ENCODE measurements around the gene ABHD2.
"Not testable (repeated sequence)": the region's sequence is repeated elsewhere in the genome, so short reads cannot be mapped to it uniquely, and the experiment has no call there.

ABHD2 gene, protein sequence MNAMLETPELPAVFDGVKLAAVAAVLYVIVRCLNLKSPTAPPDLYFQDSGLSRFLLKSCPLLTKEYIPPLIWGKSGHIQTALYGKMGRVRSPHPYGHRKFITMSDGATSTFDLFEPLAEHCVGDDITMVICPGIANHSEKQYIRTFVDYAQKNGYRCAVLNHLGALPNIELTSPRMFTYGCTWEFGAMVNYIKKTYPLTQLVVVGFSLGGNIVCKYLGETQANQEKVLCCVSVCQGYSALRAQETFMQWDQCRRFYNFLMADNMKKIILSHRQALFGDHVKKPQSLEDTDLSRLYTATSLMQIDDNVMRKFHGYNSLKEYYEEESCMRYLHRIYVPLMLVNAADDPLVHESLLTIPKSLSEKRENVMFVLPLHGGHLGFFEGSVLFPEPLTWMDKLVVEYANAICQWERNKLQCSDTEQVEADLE

DNA sequence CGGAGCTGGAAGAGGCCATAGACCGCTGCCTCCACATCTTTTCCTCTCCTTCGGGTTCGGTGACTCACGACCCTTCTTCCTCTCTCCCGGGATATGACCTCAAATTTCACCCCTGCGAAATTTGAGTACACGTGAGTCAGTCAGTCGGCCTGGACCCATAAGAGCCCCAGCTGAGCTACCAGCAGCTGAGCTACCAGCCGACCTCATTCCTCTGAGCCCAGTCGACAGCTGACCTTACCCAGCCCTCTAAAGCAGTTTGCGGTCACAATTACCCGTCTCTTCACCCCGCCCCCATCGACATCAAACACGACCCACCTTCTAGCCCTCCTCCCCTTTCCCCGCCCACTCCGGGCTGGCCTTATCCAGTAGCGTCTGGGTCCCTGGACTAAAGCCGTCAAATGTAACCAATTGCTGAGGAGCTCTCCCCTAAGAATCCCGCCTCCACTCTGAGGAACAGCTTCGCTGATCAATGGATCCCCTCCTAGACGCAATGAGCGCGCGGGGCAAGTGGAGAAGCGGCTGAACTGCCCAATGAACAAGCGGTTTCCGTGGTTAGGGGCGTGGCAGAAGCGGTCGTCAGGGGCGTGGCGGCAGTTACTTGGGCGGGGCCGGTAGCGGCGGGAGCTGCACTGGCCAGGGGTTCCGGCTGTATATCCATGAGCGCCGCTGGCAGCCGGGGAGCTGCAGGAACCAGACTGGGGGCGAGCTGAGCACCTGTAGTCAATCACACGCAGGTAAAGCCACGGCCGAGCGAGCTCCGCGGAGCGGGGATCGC, at the start of gene ABHD2:
ABHD2 (plus strand) TSS at position 627 of the 775 bp plus-strand sequence. CDS start 27,872 bp downstream, outside the sequence.
- DNase-seq: peak; percentile 99

DNA sequence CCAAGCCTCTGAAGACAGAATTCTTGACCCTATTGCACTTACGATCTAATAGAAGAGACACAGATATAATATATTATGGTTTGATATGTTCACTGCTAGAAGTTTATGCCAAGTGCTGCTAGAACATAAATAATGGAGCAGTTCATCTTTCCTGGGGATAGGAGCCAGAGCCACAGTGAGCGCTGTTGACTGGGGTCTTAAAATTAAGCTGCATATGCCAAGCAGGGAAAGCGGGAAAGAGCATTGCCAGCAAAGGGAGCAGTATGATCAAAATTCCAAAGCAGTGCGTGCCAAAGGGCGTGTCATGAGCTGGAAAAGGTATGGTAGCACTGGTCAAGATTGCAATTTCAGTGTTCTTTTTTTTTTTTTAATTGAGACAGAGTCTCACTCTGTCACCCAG, 49.1 kb upstream of the ABHD2 start:
- DNase-seq: no peak

GRCh38 chr15:89041507-89041906, 46.7 kb upstream of the ABHD2 start:
- no peak for DNase-seq

DNA sequence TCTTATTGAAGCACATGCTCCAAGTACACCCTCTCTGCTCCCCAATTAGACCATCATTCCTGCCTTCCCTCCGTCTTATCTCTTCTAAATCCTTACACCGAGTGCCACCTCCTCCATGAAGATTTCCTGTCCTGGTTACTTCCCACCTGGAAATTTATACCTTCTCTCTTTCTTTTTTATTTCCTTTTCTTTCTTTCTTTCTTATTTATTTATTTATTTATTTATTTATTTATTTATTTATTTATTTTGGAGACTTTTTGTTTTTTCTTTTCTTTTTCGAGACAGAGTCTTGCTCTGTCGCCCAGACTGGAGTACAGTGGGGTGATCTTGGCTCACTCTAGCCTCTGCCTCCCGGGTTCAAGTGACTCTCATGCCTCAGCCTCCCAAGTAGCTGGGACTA, 45.9 kb upstream of the ABHD2 start:
- no peak for DNase-seq

DNA sequence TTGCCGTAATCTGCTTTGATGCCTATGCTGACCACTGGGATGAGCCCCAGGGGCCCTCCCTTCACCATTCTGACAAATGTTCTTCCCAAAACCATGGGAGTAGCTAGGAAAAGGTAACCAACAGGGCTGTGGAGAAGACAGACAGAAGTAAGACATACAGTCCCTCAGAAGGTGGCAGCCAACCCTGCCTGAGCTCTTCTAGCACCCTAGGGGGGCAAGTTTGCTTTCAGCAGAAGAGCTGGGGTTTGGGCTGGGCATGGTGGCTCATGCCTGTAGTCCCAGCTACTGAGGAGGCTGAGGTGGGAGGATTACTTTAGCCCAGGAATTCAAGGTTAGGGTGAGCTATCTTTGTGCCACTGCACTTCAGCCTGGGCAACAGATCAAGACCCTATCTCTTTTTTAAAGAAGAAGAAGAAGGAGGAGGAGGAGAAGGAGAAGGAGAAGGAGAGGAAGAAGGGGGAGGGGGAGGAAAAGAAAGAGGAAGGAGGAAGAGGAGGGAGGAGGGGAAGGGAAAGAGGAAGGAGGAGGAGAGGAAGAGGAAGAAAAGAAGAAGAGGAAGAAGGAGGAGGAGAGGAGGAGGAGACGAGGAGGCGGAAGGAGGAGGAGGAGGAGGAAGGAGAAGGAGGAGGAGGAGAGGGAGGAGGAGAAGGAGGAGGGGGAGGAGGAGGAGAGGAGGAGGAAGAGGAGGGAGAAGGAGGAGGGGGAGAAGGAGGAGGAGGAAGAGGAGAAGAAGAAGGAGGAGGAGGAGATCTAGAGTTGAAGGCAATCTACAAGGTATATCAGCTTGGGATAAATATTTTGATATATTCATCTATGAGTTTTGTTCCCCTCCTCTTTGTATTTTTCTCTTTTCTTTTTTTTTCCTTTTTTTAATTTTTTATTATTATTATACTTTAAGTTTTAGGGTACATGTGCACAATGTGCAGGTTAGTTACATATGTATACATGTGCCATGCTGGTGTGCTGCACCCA, 44.9 kb upstream of the ABHD2 start:
- DNase-seq: no peak

DNA sequence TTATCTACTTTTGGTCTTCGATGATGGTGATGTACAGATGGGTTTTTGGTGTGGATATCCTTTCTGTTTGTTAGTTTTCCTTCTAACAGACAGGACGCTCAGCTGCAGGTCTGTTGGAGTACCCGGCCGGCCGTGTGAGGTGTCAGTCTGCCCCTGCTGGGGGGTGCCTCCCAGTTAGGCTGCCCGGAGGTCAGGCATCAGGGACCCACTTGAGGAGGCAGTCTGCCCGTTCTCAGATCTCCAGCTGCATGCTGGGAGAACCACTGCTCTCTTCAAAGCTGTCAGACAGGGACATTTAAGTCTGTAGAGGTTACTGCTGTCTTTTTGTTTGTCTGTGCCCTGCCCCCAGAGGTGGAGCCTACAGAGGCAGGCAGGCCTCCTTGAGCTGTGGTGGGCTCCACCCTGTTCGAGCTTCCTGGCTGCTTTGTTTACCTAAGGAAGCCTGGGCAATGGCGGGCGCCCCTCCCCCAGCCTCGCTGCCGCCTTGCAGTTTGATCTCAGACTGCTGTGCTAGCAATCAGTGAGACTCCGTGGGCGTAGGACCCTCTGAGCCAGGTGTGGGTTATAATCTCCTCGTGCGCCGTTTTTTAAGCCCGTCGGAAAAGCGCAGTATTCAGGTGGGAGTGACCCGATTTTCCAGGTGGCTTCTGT, 39.1 kb upstream of the ABHD2 start:
- DNase-seq: not testable (repeated sequence)

DNA sequence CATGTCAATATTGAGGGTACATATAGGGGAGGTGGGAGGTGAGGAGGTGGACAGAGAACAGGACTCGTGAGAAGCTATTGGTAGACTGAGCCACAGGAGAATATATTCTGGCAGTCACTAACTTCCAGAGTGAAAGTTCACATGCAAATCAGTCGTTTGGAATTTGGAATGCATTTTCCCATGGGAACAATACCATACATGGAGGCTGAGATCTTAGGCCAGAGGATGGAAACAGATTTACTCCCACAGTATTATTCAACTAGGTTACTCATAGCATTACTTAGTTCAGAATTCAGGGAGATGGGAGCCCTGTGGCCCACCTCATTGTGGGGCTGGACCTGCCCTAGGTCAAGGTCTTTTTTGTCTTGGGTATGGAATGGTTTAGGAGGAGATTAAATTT, 36.4 kb upstream of the ABHD2 start:
- DNase-seq: no peak

GRCh38 chr15:89052474-89052873, 35.8 kb upstream of the ABHD2 start:
- no peak for DNase-seq

DNA sequence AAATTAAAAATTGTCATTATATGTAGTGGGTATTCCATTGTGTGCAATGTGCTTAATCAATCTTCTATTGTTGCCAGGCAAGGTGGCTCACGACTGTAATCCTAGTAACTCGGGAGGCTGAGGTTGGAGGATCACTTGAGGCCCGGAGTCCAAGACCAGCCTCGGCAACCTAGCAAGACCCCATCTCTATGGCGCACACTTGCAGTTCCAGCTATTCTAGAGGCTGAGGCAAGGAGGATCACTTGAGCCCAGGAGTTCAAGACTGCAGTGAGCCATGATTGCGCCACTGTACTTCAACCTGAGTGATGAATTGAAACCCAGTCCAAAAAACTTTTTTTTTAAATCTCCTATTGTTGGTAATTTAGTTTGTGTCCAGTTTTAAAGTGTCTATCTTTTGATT, 33.4 kb upstream of the ABHD2 start:
- DNase-seq: no peak

GRCh38 chr15:89057506-89058133, 30.6 kb upstream of the ABHD2 start:
- peak; percentile 43 for DNase-seq

DNA sequence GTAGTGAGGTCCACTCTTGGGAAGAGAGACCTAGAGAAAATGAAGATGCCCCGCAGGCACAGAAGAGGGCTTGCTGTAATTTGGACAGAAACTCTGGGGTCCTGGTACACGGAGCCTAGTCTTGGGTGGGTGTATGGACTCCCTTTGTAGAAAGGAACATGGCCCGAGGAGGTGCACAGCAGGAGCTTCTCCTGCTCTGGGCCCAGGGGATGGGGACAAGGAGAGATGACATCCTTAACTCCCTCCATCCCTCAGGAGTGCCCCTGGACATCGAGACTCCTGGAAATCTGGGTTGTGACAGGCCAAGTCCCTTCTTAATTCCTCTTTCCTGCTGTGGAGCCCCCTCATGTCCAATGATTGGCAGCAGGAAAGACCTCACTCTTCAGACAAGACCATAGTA, 29.9 kb upstream of the ABHD2 start:
- no peak for DNase-seq

GRCh38 chr15:89058876-89059405, 29.3 kb upstream of the ABHD2 start:
- DNase-seq: no peak

DNA sequence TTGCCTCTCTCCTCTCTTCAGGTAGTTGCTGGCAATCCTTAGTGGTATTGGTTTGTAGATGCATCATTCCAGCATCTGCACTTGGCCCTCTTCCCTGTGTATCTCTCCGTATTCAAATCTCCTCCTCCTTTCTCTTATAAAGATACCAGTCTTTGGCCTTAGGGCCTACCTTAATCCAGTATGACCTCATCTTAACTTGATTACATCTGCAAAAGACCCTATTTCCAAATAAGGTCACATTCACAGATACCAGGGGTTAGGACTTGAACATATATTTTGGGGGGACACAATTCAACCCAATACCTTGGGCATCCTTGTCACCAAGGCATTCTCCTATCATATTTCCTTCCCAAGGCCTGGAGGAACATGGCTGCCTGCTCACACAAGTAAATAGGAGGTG, 22.0 kb upstream of the ABHD2 start:
- DNase-seq: no peak

DNA sequence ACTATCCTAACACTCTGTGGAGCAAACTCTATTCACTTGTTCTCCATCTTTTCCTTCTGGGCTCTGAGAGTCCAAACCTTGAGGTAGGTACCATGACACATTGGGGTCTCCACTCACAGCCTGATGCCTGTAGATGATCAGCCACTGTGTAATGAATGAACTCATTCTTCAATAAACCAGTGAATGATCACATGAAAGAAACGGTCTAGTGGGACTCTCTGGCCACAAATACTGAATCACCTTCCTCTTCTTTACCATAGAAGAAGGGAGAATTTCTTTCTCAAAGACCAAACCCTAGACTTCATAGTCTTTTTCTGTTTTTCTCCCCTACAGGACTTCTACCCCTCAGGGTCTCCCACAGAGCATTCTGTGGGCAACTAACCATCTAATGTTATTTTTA, 20.5 kb upstream of the ABHD2 start:
- no peak for DNase-seq

GRCh38 chr15:89068325-89068784, 19.9 kb upstream of the ABHD2 start:
- no peak for DNase-seq

DNA sequence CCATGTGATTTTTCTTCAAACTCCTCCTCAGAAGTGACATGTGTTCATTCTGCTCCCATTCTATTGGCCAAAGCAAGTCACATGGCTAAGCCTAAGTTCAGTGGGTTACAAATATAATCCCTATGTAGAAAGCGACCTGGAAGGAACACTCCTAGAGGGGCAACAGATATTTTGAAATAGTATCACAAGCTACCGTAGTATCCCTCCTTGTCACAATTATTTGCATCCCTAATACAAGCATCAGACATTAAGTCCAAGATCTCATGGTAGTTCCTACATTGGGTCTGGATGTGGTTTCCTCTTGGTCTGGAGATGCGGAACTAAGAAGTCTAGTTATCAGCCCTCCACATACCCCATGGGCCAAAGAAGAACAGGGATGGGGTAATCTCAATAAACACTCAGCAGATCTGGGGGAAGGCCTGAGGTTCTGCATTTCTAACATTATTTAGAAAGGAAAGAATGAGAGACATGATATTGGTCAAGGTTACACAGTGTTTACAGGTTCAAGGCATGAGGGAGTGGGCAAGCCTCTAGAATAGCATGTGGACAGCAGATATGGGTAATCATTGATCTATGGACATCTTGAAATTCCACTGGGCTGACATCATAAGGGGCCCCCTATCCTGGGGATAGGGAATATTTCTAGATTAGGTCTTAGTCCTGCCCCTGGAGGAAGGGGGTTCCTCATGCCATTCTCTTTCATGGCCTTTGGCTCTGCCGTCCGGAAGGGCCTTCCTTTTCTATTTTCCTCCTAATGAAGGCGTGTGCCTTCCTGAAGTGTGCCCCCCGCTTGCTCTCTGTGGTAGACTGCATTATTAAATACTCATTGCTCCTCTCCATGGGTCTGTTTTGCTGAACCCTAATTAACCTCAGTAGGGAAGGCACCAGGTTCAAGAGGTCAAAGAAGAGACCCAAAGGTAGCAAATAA, 17.8 kb upstream of the ABHD2 start:
- DNase-seq: no peak

- DNase-seq: no peak
Observed at GRCh38 chr15:89071471-89071870, 16.8 kb upstream of the ABHD2 start.

GRCh38 chr15:89072277-89072869, 15.9 kb upstream of the ABHD2 start:
- DNase-seq: no peak

- DNase-seq: no peak
Observed at GRCh38 chr15:89074402-89075012, 13.7 kb upstream of the ABHD2 start.
